ENCODE results near the gene BMP6.
"Not testable (repeated sequence)": the region's sequence is repeated elsewhere in the genome, so short reads cannot be mapped to it uniquely, and the experiment has no call there.

BMP6 gene

DNA sequence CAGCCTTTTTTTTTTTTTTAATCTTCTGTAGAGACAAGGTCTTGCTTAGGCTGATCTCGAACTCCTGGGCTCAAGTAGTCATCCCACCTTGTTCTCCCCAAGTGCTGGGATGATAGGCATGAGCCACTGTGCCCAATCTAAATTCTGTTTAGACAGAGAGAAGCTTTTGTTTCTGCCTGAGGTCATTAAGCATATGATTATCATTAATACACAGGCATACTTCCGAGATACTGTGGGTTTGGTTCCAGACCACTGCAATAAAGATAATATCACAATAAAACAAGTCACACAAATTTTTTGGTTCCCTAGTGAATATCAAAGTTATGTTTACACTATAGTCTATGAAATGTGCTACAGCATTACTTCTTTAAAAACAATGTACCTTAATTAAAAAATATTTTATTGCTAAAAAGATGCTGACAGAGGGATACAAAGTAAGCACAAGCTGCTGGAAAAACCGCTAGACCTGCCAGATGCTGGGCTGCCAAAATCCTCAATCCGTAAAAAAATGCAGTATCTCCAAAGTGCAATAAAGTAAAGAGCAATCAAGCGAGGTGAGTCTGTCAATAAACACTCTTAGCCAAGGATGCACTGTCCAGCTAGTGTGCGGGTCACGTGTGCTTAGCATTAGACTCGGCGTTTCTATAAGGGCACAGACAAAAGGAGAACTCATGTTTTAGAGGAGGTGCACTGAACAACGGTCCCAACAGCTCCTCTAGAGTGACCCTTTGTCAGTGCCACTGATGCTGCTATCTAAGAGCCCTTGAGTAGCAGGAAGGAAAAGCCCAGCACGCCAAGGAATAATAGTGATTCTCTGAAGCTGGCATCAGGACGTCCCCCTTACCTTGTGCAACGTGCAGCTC lies 168.6 kb downstream of the BMP6 start:
- no peak for DNase-seq (ENCODE audit: low read depth)
- TF ChIP-seq, protein P1, sequence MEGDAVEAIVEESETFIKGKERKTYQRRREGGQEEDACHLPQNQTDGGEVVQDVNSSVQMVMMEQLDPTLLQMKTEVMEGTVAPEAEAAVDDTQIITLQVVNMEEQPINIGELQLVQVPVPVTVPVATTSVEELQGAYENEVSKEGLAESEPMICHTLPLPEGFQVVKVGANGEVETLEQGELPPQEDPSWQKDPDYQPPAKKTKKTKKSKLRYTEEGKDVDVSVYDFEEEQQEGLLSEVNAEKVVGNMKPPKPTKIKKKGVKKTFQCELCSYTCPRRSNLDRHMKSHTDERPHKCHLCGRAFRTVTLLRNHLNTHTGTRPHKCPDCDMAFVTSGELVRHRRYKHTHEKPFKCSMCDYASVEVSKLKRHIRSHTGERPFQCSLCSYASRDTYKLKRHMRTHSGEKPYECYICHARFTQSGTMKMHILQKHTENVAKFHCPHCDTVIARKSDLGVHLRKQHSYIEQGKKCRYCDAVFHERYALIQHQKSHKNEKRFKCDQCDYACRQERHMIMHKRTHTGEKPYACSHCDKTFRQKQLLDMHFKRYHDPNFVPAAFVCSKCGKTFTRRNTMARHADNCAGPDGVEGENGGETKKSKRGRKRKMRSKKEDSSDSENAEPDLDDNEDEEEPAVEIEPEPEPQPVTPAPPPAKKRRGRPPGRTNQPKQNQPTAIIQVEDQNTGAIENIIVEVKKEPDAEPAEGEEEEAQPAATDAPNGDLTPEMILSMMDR (conservative IDR thresholded peaks at IDR 0.05; ENCODE audit: low read depth, low read length), result no peak
- no peak overlapping the region for H3K4me3 ChIP-seq (ENCODE audit: low read depth, low read length)

- no peak overlapping the region for H3K4me3 ChIP-seq (ENCODE audit: low read depth, low read length)
- DNase-seq (ENCODE audit: low read depth), result no peak
- TF ChIP-seq, protein P1 (conservative IDR thresholded peaks at IDR 0.05; ENCODE audit: low read depth, low read length), result no peak
Observed at GRCh38 chr6:7895125-7895423, 169.2 kb downstream of the BMP6 start.

- no peak overlapping the region for H3K4me3 ChIP-seq (ENCODE audit: low read depth, low read length)
- TF ChIP-seq, protein P1 (conservative IDR thresholded peaks at IDR 0.05; ENCODE audit: low read depth, low read length), result no peak
- DNase-seq (ENCODE audit: low read depth), result no peak
Observed at GRCh38 chr6:7896465-7896987, 170.6 kb downstream of the BMP6 start.

- TF ChIP-seq, protein P1 (conservative IDR thresholded peaks at IDR 0.05; ENCODE audit: low read depth, low read length), result no peak
- DNase-seq (ENCODE audit: low read depth), result no peak
- H3K4me3 ChIP-seq (ENCODE audit: low read depth, low read length), result no peak overlapping the region
Observed at GRCh38 chr6:7897461-7898192, 171.7 kb downstream of the BMP6 start.

GRCh38 chr6:7898193-7898586 lies 172.3 kb downstream of the BMP6 start:
- not testable (repeated sequence) for H3K4me3 ChIP-seq (ENCODE audit: low read depth, low read length); DNase-seq (ENCODE audit: low read depth)

DNA sequence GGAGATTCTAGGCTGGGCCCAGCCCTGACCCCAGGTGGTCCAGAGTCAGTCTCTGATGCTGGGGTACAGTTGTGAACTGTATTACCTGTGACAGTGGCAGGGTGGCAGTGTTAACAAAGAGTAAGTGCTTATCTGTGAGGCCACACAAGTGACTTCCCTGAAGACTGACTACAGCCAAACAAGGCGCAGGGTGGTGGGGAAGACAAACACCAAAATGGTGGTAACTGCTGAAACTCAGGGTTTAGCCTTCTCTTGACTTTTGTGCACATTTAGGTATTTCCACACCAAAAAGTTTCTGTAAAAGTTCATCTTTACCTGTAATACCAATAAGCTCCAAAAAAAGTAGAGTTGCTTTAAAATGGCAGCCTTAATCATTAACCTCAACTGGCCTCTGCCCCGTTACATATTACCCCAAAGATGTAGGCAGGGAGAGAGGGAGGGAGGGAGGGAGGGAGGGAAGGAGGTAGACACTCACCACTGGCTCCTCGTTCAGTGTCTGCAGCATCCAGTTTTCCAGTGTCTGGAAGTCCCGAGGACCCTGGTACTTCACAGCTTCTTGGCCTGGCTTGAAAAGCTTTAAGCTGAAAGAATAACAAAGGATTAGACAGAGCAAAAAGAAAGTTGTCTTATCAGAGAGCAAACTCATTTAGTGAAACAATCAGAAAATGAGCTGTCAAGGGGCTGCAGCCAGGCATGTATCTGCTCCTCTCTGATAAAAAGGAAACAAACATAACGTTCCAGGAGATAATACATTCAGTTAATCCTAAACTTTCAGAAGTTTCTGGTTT lies 173.4 kb downstream of the BMP6 start:
- TF ChIP-seq, protein P1 (conservative IDR thresholded peaks at IDR 0.05; ENCODE audit: low read depth, low read length), result peak; percentile 29
- DNase-seq (ENCODE audit: low read depth), result no peak
- no peak overlapping the region for H3K4me3 ChIP-seq (ENCODE audit: low read depth, low read length)

- H3K4me3 ChIP-seq (ENCODE audit: low read depth, low read length), result no peak overlapping the region
- TF ChIP-seq, protein P1 (conservative IDR thresholded peaks at IDR 0.05; ENCODE audit: low read depth, low read length), result no peak
- no peak for DNase-seq (ENCODE audit: low read depth)
Observed at GRCh38 chr6:7899889-7900213, 174.0 kb downstream of the BMP6 start.

All from choroid plexus epithelial cell (primary cell).